Duodenal mucosa (tissue), 2 donors: Measurements from ENCODE around the gene TMEM161A.
"Not testable (repeated sequence)": the region's sequence is repeated elsewhere in the genome, so short reads cannot be mapped to it uniquely, and the experiment has no call there.

Source experiments
- H3K27ac ChIP-seq: one replicate; pipeline ENCODE4 v1.7.0; 2013; ENCODE audit warnings: low read depth, low read length
- H3K27me3 ChIP-seq, 2 donors: one replicate each; pipeline ENCODE4 v1.7.0; 2013; ENCODE audit warnings: low read length in 2 of 2, control low read depth in 1 of 2; ENCODE audit not compliant: insufficient read depth in 2 of 2, control insufficient read depth in 1 of 2
- H3K36me3 ChIP-seq, 2 donors: one replicate each; pipeline ENCODE4 v1.7.0; 2013; ENCODE audit warnings: low read length in 2 of 2, control low read depth in 1 of 2; ENCODE audit not compliant: insufficient read depth in 2 of 2, control insufficient read depth in 1 of 2
- H3K4me1 ChIP-seq, 2 donors: one replicate each; pipeline ENCODE4 v1.7.0; 2013; ENCODE audit warnings: low read length in 2 of 2, control low read depth in 1 of 2; ENCODE audit not compliant: insufficient read depth in 2 of 2, control insufficient read depth in 1 of 2
- H3K4me3 ChIP-seq, 2 donors: one replicate each; pipeline ENCODE4 v1.7.0; 2013; ENCODE audit warnings: low read length in 2 of 2, low read depth in 1 of 2
- H3K9ac ChIP-seq, 2 donors: one replicate each; pipeline ENCODE4 v1.7.0; 2013; ENCODE audit warnings: low read length in 2 of 2, low read depth in 1 of 2
- H3K9me3 ChIP-seq, 2 donors: one replicate each; pipeline ENCODE4 v1.7.0; 2013; ENCODE audit warnings: low read length in 2 of 2, control low read depth in 1 of 2; ENCODE audit not compliant: control insufficient read depth in 1 of 2

TMEM161A gene

DNA sequence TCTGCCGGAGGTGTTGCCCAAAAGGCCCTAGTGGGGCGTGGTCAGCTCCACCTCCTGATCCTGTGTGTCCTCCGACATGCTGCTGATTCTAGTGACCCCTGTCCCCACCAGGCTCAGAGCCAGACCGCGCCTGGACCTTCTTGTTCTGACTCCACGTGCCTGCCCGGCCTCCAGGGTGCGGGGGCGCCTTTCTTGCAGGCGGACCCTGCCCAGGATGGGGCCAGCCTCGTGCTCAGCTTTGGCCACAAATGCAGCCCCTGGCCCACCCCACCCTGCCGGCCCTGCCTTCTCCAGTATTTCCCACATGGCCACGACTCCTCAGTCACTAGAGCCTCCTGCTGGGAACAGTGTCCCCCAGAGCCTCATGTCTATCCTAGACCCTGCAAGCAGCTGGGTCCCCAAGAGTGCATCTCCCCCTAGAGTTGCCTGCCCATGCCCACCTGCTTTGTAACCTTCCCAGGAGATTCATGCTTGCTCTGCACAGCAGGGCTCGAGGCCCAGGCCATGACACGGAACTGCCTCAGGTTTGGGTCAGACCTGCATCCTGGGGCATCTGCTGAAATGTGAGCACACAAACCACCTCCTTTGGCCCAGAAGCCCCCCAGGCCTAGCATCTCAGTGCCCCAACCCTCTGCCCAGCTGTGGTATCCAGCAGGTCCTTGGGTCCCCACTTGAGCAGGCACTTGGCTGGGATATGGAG lies 27.0 kb downstream of the TMEM161A start:
- Histone ChIP-seq H3K27ac (no peak overlapping the region), H3K9me3 (no peaks in the 10 kb centered on the region), H3K36me3 (no peaks in the 10 kb centered on the region), H3K9ac (no peak overlapping the region), H3K4me1 (peaks cover 6 to 10% of the 10 kb centered on the region in 2 donors), H3K4me3 (no peak overlapping the region), H3K27me3 (no peaks in the 10 kb centered on the region)

DNA sequence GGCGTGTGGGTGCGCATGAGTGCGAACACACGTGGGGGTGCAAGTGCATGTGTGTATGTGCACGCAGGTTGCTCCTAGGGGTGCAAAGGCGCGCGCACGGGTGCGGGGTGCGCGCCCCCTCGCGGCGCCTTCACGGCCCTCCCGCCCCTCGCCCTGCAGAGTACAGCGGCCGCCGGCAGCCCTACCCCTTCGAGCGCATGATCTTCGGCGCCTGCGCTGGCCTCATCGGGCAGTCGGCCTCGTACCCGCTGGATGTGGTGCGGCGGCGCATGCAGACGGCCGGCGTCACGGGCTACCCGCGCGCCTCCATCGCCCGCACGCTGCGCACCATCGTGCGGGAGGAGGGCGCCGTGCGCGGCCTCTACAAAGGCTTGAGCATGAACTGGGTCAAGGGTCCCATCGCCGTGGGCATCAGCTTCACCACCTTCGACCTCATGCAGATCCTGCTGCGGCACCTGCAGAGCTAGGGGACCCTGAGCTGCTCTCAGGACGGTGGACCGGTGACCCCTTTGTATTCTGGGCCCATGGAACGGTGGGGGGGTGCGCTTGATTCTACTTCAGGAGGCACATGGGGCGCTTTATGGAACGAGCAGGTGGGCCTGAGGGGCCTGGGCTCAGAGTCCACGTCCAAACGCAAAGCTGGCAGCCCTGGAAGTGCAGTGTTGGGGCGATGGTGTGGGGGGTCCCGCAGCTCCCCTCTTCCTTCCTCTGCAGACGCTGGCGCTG lies 27.7 kb downstream of the TMEM161A start:
- H3K9me3 ChIP-seq = no peaks in the 10 kb centered on the region
- H3K4me3 ChIP-seq = no peak overlapping the region
- H3K27me3 ChIP-seq = no peaks in the 10 kb centered on the region
- H3K9ac ChIP-seq = no peak overlapping the region
- H3K36me3 ChIP-seq = no peaks in the 10 kb centered on the region
- H3K4me1 ChIP-seq = peaks cover 6 to 15% of the 10 kb centered on the region in 2 donors
- H3K27ac ChIP-seq = no peak overlapping the region

- no peaks in the 10 kb centered on the region for H3K9me3 ChIP-seq
- H3K27me3 ChIP-seq = no peaks in the 10 kb centered on the region
- no peak overlapping the region for H3K9ac ChIP-seq
- H3K36me3 ChIP-seq = no peaks in the 10 kb centered on the region
- H3K4me3 ChIP-seq = no peak overlapping the region
- H3K27ac ChIP-seq = no peak overlapping the region
- H3K4me1 ChIP-seq = peaks cover 6 to 21% of the 10 kb centered on the region in 2 donors
Observed at GRCh38 chr19:19109601-19110000, 28.7 kb downstream of the TMEM161A start.

GRCh38 chr19:19107654-19108053 lies 30.6 kb downstream of the TMEM161A start:
- Histone ChIP-seq H3K9me3 (no peaks in the 10 kb centered on the region), H3K27ac (no peak overlapping the region), H3K9ac (no peak overlapping the region), H3K4me1 (peaks cover 6 to 23% of the 10 kb centered on the region in 2 donors), H3K36me3 (no peaks in the 10 kb centered on the region), H3K4me3 (no peak overlapping the region), H3K27me3 (no peaks in the 10 kb centered on the region)

DNA sequence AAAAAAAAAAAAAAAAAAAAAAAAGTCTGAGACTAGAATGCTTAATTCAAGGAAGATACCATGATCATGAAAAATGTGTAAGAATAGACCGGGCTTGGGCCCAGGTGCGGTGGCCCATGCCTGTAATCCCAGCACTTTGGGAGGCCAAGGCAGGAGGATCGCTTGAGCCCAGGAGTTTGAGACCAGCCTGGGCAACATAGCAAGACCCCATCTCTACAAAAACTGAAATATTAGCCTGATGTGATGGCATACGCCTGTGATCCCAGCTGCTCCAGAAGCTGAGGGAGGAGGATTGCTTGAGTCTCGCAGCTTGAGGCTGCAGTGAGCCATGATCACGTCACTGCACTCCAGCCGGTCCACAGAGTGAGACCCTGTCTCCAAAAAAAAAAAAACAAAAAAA lies 31.3 kb downstream of the TMEM161A start:
- H3K27me3 ChIP-seq, H3K36me3 ChIP-seq, H3K9me3 ChIP-seq, H3K27ac ChIP-seq, H3K9ac ChIP-seq, H3K4me3 ChIP-seq: not testable (repeated sequence)
- H3K4me1 ChIP-seq = peaks cover 6 to 23% of the 10 kb centered on the region in 2 donors

DNA sequence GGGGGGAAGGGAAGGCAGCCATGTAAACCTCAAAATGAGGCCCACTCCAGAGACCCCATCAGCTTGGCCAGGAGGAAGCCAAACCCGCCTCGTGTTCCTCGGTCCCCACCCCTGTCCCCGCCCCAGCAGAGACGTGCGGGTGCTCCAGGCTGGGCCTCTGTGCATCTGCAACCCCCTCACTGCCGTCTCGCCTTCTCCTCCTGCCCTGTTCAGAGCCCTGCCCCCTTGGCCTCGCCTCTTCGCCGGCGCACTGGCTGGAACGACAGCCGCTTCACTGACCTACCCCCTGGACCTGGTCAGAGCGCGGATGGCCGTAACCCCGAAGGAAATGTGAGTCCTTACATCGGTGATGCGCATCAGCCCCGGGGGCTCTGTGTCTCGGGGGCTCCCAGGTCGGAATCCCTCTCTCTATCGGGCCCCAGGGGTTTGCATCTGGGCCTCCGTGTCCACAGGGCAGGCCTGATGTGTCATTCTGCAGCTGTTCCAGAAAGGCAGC lies 32.2 kb downstream of the TMEM161A start:
- H3K4me1 ChIP-seq = peaks cover 3 to 19% of the 10 kb centered on the region in 2 donors
- peak overlapping the region; percentile 33 to 54 for H3K9ac ChIP-seq
- H3K4me3 ChIP-seq = peak overlapping the region; percentile 60 to 67
- peak overlapping the region; percentile 13 for H3K27ac ChIP-seq
- H3K27me3 ChIP-seq = no peaks in the 10 kb centered on the region
- H3K36me3 ChIP-seq = peaks cover 0 to under 1% of the 10 kb centered on the region in 2 donors
- H3K9me3 ChIP-seq = no peaks in the 10 kb centered on the region

- H3K4me1 ChIP-seq = peaks cover 0 to 14% of the 10 kb centered on the region in 2 donors
- peak overlapping the region; percentile 60 to 67 for H3K4me3 ChIP-seq
- peaks cover 0 to 7% of the 10 kb centered on the region in 2 donors for H3K36me3 ChIP-seq
- H3K27me3 ChIP-seq = no peaks in the 10 kb centered on the region
- H3K27ac ChIP-seq = peak overlapping the region; percentile 13
- no peaks in the 10 kb centered on the region for H3K9me3 ChIP-seq
- peak overlapping the region; percentile 33 to 54 for H3K9ac ChIP-seq
Observed at GRCh38 chr19:19105365-19106055, 32.8 kb downstream of the TMEM161A start.

GRCh38 chr19:19103167-19103566 lies 35.1 kb downstream of the TMEM161A start:
- Histone ChIP-seq H3K9ac (no peak overlapping the region), H3K9me3 (no peaks in the 10 kb centered on the region), H3K27ac (no peak overlapping the region), H3K4me1 (peaks cover 8 to 25% of the 10 kb centered on the region in 2 donors), H3K27me3 (no peaks in the 10 kb centered on the region), H3K36me3 (peaks cover 0 to 8% of the 10 kb centered on the region in 2 donors), H3K4me3 (no peak overlapping the region)

DNA sequence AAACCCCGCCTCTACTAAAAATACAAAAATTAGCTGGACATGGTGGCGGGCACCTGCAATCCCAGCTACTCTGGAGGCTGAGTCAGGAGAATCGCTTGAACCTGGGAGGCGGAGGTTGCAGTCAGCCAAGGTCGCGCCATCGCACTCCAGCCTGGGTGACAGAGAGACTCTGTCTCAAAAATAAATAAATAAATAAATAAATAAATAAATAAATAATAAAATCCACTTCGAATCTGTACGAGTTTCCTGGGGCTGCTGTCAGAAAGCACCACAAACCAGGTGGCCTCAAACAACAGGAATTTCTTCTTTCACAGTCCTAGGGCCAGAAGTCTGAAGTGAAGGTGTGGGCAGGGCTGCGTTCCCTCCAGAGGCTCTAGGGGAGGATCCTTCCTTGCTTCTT lies 35.7 kb downstream of the TMEM161A start:
- H3K9ac ChIP-seq, H3K36me3 ChIP-seq, H3K27me3 ChIP-seq, H3K4me3 ChIP-seq, H3K27ac ChIP-seq, H3K9me3 ChIP-seq: not testable (repeated sequence)
- peaks cover 12 to 25% of the 10 kb centered on the region in 2 donors for H3K4me1 ChIP-seq

DNA sequence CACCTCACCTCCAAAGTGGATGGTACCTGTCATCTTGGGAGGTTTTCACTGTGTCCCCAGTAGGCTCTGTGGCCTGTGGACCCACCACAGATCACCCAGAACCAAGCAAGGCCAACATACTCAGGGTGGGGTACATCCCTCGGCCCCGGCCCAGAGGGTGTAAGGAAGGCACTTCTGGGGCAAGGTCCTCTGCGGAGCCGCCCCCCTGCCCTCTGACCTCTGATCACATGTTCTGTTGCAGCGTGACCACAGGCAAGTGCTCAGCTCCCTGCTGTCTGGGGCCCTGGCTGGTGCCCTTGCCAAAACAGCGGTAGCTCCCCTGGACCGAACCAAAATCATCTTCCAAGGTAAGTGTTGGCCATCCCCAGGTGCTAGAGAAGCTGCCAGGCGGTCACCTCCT lies 36.7 kb downstream of the TMEM161A start:
- H3K36me3 ChIP-seq = peaks cover 0 to 8% of the 10 kb centered on the region in 2 donors
- no peak overlapping the region for H3K27ac ChIP-seq

More for the DNA sequence above, 36.7 kb downstream of the TMEM161A start:
- H3K9ac ChIP-seq = no peak overlapping the region
- peaks cover 20 to 30% of the 10 kb centered on the region in 2 donors for H3K4me1 ChIP-seq
- no peaks in the 10 kb centered on the region for H3K27me3 ChIP-seq
- H3K9me3 ChIP-seq = no peaks in the 10 kb centered on the region
- no peak overlapping the region for H3K4me3 ChIP-seq
